HepG2 (cell line): ENCODE measurements around the gene TSTD1. TPM values are rescaled to one million over a fixed set of nuclear protein-coding genes. Genes with fewer than 3 reads are reported as not detected.
A peak's percentile ranks its signal among the peaks of the same experiment; 100 is the strongest.

ENCODE experiments used
- ATAC-seq: fragments of 200-7000 bp; cut with Tn5 transposase; 3 replicates; pipeline ENCODE4 v1.9.1; 2020; ENCODE audit warnings: mild to moderate bottlenecking, moderate library complexity
- BruUV-seq: library from RNA; stranded (reverse); fragments of 400-500 nt; replicated peaks from 2 replicates; lab custom pipeline; 2021; lab: Mats Ljungman, UMichigan
- CTCF ChIA-PET: fragments of 300-600 bp; formaldehyde crosslinking; extraction: SDS; loops from one replicate; lab custom pipeline; 2021; ENCODE audit warnings: low total read pairs, inconsistent platforms, low intra/inter-chr PET ratio; lab: Yijun Ruan, JAX
- POLR2A ChIA-PET: fragments of 350-600 bp; sonication (Branson Sonifier 250); formaldehyde crosslinking; loops from one replicate; lab custom pipeline; 2020; ENCODE audit warnings: antibody characterized with exemption, inconsistent platforms; lab: Yijun Ruan, JAX
- DNase-seq: peaks from one replicate; pipeline ENCODE4 v3.0.0-alpha.2; 2015; ENCODE audit warnings: low spot score
- FAIRE-seq: peaks from 3 replicates; lab custom pipeline; 2011; peaks lifted over from hg19 to GRCh38; lab: Jason Lieb, UNC
- H2AFZ ChIP-seq: one replicate; pipeline ENCODE4 v1.6.1; 2011; ENCODE audit warnings: low read length, inconsistent platforms
- H3K27ac ChIP-seq: fragments of 300-600 bp; 3 replicates; pipeline ENCODE4 v1.8.0; 2011; ENCODE audit warnings: mixed run types, mild to moderate bottlenecking, mixed read lengths, low read length, inconsistent platforms; ENCODE audit not compliant: insufficient read depth; ENCODE audit errors: extremely low read length
- H3K27me3 ChIP-seq, 2 experiments: fragments of 200-600 bp in 1 of 2; 2 replicates in 1 of 2; 3 replicates in 1 of 2; pipeline versions ENCODE4 v1.6.0 to v1.8.0; 2011; ENCODE audit warnings: low read length in 2 of 2, mild to moderate bottlenecking in 2 of 2, moderate library complexity in 2 of 2, inconsistent platforms in 1 of 2; ENCODE audit not compliant: insufficient read depth in 2 of 2, control insufficient read depth in 1 of 2
- H3K36me3 ChIP-seq, 2 experiments: fragments of 200-600 bp in 1 of 2; replicated peaks in 1 of 2; 2 replicates in 1 of 2; 3 replicates in 1 of 2; pipeline versions ENCODE4 v1.5.1 to v1.8.0; 2011; ENCODE audit warnings: low read length in 2 of 2, inconsistent platforms in 1 of 2; ENCODE audit not compliant: insufficient read depth in 2 of 2, control insufficient read depth in 1 of 2
- H3K4me1 ChIP-seq: 2 replicates; pipeline ENCODE4 v1.5.1; 2012; ENCODE audit warnings: low read length, inconsistent platforms; ENCODE audit not compliant: insufficient read depth
- H3K4me2 ChIP-seq: 2 replicates; pipeline ENCODE4 v1.6.0; 2011; ENCODE audit warnings: low read depth, low read length, inconsistent platforms
- H3K4me3 ChIP-seq, 3 experiments: fragments of 200-600 bp in 1 of 3; sonication (generic), shearing (Covaris generic) in 1 of 3; replicated peaks in 1 of 3; 2 replicates each; pipeline ENCODE4 v1.5.1; 2011 to 2016; ENCODE audit warnings: low read length in 3 of 3, inconsistent platforms in 2 of 3, low read depth in 2 of 3, mild to moderate bottlenecking in 2 of 3, control low read depth in 1 of 3, mixed read lengths in 1 of 3; ENCODE audit not compliant: insufficient read depth in 1 of 3
- H3K79me2 ChIP-seq: one replicate; pipeline ENCODE4 v1.6.1; 2011; ENCODE audit warnings: low read length, inconsistent platforms; ENCODE audit not compliant: insufficient read depth
- H3K9ac ChIP-seq: 2 replicates; pipeline ENCODE4 v1.6.0; 2011; ENCODE audit warnings: mild to moderate bottlenecking, low read depth, low read length, inconsistent platforms; ENCODE audit not compliant: insufficient read depth
- H3K9me3 ChIP-seq: 2 replicates; pipeline ENCODE4 v1.5.1; 2012; ENCODE audit warnings: mild to moderate bottlenecking, low read length
- H4K20me1 ChIP-seq: 2 replicates; pipeline ENCODE4 v1.6.0; 2011; ENCODE audit warnings: inconsistent platforms, mild to moderate bottlenecking, low read length, moderate library complexity; ENCODE audit not compliant: insufficient read depth
- CEBPG ChIP-seq: IDR thresholded peaks from 2 replicates; pipeline ENCODE4 v1.6.1; 2016
- FOSL2 ChIP-seq: sonication (generic); formaldehyde crosslinking; IDR thresholded peaks from 2 replicates; pipeline ENCODE4 v1.4.0; 2020; ENCODE audit warnings: missing genetic modification reagents
- GATA4 ChIP-seq: sonication (generic); IDR thresholded peaks from 2 replicates; pipeline ENCODE4 v1.6.1; 2016; ENCODE audit warnings: antibody characterized with exemption, low read depth, borderline replicate concordance
- GTF3A ChIP-seq: sonication (generic); formaldehyde crosslinking; conservative IDR thresholded peaks from 2 replicates; pipeline ENCODE4 v1.4.0; 2020; ENCODE audit warnings: mild to moderate bottlenecking, missing genetic modification reagents
- HNF4G ChIP-seq, 2 experiments: sonication (generic) in 1 of 2; formaldehyde crosslinking in 1 of 2; IDR thresholded peaks; 2 replicates each; pipeline versions ENCODE4 v1.4.0 to v1.6.1; 2011 to 2020; ENCODE audit warnings: borderline replicate concordance in 2 of 2, low read depth in 2 of 2, mild to moderate bottlenecking in 2 of 2, low read length in 1 of 2, missing genetic modification reagents in 1 of 2, moderate library complexity in 1 of 2
- MAF1 ChIP-seq: sonication (generic); formaldehyde crosslinking; IDR thresholded peaks from 2 replicates; pipeline ENCODE4 v1.5.0; 2020; ENCODE audit warnings: missing genetic modification reagents, borderline replicate concordance
- NAIF1 ChIP-seq: sonication (generic); formaldehyde crosslinking; IDR thresholded peaks from 2 replicates; pipeline ENCODE4 v1.5.0; 2020; ENCODE audit warnings: mild to moderate bottlenecking, missing genetic modification reagents, borderline replicate concordance
- STAG1 ChIP-seq: sonication (generic); formaldehyde crosslinking; IDR thresholded peaks from 2 replicates; pipeline ENCODE4 v1.4.0; 2020; ENCODE audit warnings: missing genetic modification reagents
- ZNF12 ChIP-seq: sonication (generic); formaldehyde crosslinking; IDR thresholded peaks from 2 replicates; pipeline ENCODE4 v1.5.0; 2020; ENCODE audit warnings: missing genetic modification reagents
- ZNF333 ChIP-seq: sonication (generic); formaldehyde crosslinking; IDR thresholded peaks from 2 replicates; pipeline ENCODE4 v1.4.0; 2020; ENCODE audit warnings: mild to moderate bottlenecking, missing genetic modification reagents, borderline replicate concordance
- ZNF441 ChIP-seq: sonication (generic); formaldehyde crosslinking; IDR thresholded peaks from 2 replicates; pipeline ENCODE4 v1.7.0; 2021; ENCODE audit warnings: missing genetic modification reagents, borderline replicate concordance
- ZNF530 ChIP-seq: sonication (generic); formaldehyde crosslinking; IDR thresholded peaks from 2 replicates; pipeline ENCODE4 v1.5.0; 2020; ENCODE audit warnings: low read depth, mild to moderate bottlenecking, missing genetic modification reagents
- ZNF780A ChIP-seq: sonication (generic); formaldehyde crosslinking; IDR thresholded peaks from 2 replicates; pipeline ENCODE4 v1.8.0; 2022; ENCODE audit warnings: mild to moderate bottlenecking, missing genetic modification reagents, moderate library complexity
- ZNF839 ChIP-seq: sonication (generic); formaldehyde crosslinking; IDR thresholded peaks from 2 replicates; pipeline ENCODE4 v1.4.0; 2020; ENCODE audit warnings: missing genetic modification reagents, mild to moderate bottlenecking, borderline replicate concordance
- WGBS: methylation state at CpG from one replicate; pipeline ENCODE4 v1.1.6; 2017; ENCODE audit warnings: low lambda C conversion rate; 5-methylcytosine and 5-hydroxymethylcytosine counted together
- in situ Hi-C: cut with HindIII; loops from 2 replicates; pipeline ENCODE4 v1.10.0; 2017; ENCODE audit warnings: low pct_unique_long_range_greater_than_20kb; ENCODE audit not compliant: extremely low pct_ligation_motif_present
- intact Hi-C: fragments of 100-400 bp; cut with micrococcal nuclease; formaldehyde crosslinking; loops from one replicate; pipeline ENCODE4 v1.10.0; 2022; ENCODE audit not compliant: unreplicated experiment
- polyA plus RNA-seq, 8 experiments: library from polyadenylated mRNA; depleted of rRNA in 3 of 8; stranded (reverse) in 7 of 8; unstranded in 1 of 8; fragments of >200 nt; fragmentation: Illumina TruSeq in 4 of 8; extraction: Trizol in 4 of 8; gene quantifications; 2 replicates each; pipeline versions ENCODE4 v1.2.1 to v1.2.3, GENCODE V29; 2011 to 2016; ENCODE audit warnings: low read depth in 4 of 8, missing spikeins in 1 of 8, mixed read lengths in 1 of 8; ENCODE audit not compliant: insufficient read depth in 1 of 8
- total RNA-seq, 5 experiments: library from RNA; depleted of rRNA; stranded (reverse); fragments of >200 nt; fragmentation: Illumina TruSeq; extraction: Trizol; gene quantifications; 2 replicates each; pipeline ENCODE4 v1.2.3, GENCODE V29; 2016; ENCODE audit warnings: low read depth in 1 of 5
- TF ChIP-seq, protein P1 (sequence below): sonication (generic); IDR thresholded peaks from 2 replicates; pipeline ENCODE4 v1.6.1; 2016; ENCODE audit warnings: low read depth, borderline replicate concordance
- TF ChIP-seq, protein P2 (sequence below): sonication (generic); formaldehyde crosslinking; IDR thresholded peaks from 2 replicates; pipeline ENCODE4 v1.8.1; 2023; ENCODE audit warnings: mild to moderate bottlenecking, missing genetic modification reagents
- TF ChIP-seq, protein P3 (sequence below): sonication (generic); formaldehyde crosslinking; IDR thresholded peaks from 2 replicates; pipeline ENCODE4 v1.9.0; 2021; ENCODE audit warnings: missing genetic modification reagents, borderline replicate concordance

TSTD1 gene
- total and polyA plus RNA-seq, 2 of the 13 experiments (the other 11 are each of a cell fraction or from before 2014, with no cell fraction given), result 0.15 to 0.31 TPM

DNA sequence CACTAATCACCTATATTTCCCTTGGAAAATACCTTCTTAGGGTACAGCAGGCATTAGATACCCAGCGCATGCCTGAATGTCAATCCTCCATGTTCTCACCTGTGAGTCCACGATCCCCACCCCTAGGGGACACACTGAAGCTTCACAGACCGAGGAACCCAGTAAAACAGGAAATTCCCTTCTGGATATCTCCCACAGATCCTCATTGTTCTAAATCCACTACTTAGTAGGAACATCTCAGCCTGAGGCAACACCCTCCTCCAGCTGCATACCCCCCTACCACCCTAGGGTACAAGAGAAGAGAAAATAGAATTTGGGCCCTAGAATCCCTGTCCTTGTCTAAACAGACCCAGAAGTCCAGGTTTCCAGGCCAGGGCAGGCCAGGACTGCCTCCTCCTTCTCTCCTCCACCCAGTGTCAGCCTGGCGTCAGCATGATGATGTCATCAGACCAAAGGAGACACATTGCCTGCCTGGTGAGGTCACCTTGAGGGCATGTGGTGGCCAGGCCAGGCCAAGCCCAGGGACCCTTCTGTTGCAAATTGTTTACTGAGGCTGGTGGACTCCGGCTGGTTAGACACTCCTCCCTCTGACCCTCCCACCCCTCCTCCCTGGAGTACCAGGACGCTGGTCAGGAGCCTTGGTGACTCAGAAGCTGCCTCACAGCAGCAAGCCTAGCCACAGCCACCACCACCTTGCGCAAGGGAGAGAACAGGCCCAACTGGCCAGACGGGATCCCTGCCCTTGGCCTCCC is 44.4 kb upstream of the TSTD1 start (continued):
- TF ChIP-seq NAIF1 (CRISPR knock-in tag) (no peak), ZNF780A (CRISPR knock-in tag) (no peak), CEBPG (CRISPR knock-in tag) (peak; percentile 69), ZNF333 (no peak), FOSL2 (CRISPR knock-in tag) (peak; percentile 89), GATA4 (no peak)
- TF ChIP-seq, protein P1, sequence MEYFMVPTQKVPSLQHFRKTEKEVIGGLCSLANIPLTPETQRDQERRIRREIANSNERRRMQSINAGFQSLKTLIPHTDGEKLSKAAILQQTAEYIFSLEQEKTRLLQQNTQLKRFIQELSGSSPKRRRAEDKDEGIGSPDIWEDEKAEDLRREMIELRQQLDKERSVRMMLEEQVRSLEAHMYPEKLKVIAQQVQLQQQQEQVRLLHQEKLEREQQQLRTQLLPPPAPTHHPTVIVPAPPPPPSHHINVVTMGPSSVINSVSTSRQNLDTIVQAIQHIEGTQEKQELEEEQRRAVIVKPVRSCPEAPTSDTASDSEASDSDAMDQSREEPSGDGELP, result 0 out of 2 replicates have a peak, but pooled peaks have one; percentile 23
- TF ChIP-seq, protein P2, sequence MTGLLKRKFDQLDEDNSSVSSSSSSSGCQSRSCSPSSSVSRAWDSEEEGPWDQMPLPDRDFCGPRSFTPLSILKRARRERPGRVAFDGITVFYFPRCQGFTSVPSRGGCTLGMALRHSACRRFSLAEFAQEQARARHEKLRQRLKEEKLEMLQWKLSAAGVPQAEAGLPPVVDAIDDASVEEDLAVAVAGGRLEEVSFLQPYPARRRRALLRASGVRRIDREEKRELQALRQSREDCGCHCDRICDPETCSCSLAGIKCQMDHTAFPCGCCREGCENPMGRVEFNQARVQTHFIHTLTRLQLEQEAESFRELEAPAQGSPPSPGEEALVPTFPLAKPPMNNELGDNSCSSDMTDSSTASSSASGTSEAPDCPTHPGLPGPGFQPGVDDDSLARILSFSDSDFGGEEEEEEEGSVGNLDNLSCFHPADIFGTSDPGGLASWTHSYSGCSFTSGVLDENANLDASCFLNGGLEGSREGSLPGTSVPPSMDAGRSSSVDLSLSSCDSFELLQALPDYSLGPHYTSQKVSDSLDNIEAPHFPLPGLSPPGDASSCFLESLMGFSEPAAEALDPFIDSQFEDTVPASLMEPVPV (CRISPR knock-in tag), result no peak

DNA sequence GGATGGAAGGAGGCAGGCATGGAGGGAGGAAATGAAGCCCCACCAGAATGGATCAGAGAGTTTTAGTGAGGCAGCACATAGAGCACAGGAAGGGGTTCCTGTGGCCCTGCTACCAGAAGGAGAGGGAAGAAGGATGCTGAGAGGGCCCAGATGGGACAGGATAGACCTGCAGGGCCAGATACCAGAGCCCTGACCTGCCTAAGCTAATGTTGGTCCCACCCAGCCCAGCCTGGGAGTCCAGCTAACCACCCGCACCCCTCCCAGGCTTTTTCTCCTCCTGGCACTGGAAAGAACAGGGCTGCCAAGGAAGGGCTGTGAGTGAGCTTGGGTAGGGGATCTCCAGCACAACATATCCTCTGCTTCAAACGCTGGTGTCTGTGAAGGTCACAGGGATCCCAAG is 43.7 kb upstream of the TSTD1 start:
- FAIRE-seq (no peak), ATAC-seq (no peak), DNase-seq (no peak)
- H3K36me3 ChIP-seq, result no peaks in the 10 kb centered on the region
- peaks cover 0 to 12% of the 10 kb centered on the region in 2 experiments; a peak in 1 of 5 replicates for H3K27me3 ChIP-seq
- ChIA-PET POLR2A (no interaction called here), CTCF (no interaction called here)
- no peak overlapping the region for H3K4me3 ChIP-seq
- no peak for TF ChIP-seq STAG1 (CRISPR knock-in tag)
- no peak for TF ChIP-seq ZNF839 (CRISPR knock-in tag)
- TF ChIP-seq MAF1, result no peak
- TF ChIP-seq, protein P3, sequence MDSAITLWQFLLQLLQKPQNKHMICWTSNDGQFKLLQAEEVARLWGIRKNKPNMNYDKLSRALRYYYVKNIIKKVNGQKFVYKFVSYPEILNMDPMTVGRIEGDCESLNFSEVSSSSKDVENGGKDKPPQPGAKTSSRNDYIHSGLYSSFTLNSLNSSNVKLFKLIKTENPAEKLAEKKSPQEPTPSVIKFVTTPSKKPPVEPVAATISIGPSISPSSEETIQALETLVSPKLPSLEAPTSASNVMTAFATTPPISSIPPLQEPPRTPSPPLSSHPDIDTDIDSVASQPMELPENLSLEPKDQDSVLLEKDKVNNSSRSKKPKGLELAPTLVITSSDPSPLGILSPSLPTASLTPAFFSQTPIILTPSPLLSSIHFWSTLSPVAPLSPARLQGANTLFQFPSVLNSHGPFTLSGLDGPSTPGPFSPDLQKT, result no peak
- no peak for TF ChIP-seq GTF3A (CRISPR knock-in tag)
- no peak for TF ChIP-seq ZNF12 (CRISPR knock-in tag)
- TF ChIP-seq ZNF530 (CRISPR knock-in tag), result no peak
- TF ChIP-seq HNF4G (IDR thresholded peaks at IDR 0.05; ENCODE audit: borderline replicate concordance, low read depth, low read length), result no peak
- no peak for TF ChIP-seq HNF4G (CRISPR knock-in tag; IDR thresholded peaks at IDR 0.05; ENCODE audit: borderline replicate concordance, low read depth)
- TF ChIP-seq ZNF441 (CRISPR knock-in tag), result no peak
- H3K9me3 ChIP-seq, result no peaks in the 10 kb centered on the region
- H3K79me2 ChIP-seq, result no peaks in the 10 kb centered on the region
- H4K20me1 ChIP-seq, result no peaks in the 10 kb centered on the region
- 21% methylated on average over 2 of the region's 2 CpGs for WGBS
- BruUV-seq, result no TSS peak
- intact Hi-C loops (no loop called here), in situ Hi-C loops (no loop called here)
- H3K4me2 ChIP-seq, result no peak overlapping the region
- H3K9ac ChIP-seq, result no peak overlapping the region
- H3K4me1 ChIP-seq, result peaks cover 40% of the 10 kb centered on the region
- H3K27ac ChIP-seq, result no peak overlapping the region
- no peak overlapping the region for H2AFZ ChIP-seq
